ENCODE measurements around the gene CNBP.
"Not testable (repeated sequence)": the region's sequence is repeated elsewhere in the genome, so short reads cannot be mapped to it uniquely, and the experiment has no call there.

The CNBP gene

GRCh38 chr3:129160891-129161859 is 22.5 kb downstream of the CNBP start, which contains the start of gene ISY1:
Gene ISY1 (minus strand): TSS chr3:129161063. CDS start chr3:129160975, 88 bp downstream.
- H3K9me3 Mint-ChIP-seq = no peaks in the 10 kb centered on the region
- DNase-seq = peak; percentile 81
- peaks cover 19% of the 10 kb centered on the region for H3K36me3 Mint-ChIP-seq (ENCODE audit: low read depth)
- H3K4me3 Mint-ChIP-seq = peak within 1 kb of the TSS; percentile 96
- H3K27me3 Mint-ChIP-seq (ENCODE audit: low read depth, poor library complexity) = no peaks in the 10 kb centered on the region
- peak; percentile 74 for TF ChIP-seq CTCF (IDR thresholded peaks at IDR 0.05)
- peaks cover 38% of the 10 kb centered on the region for H3K4me1 Mint-ChIP-seq
- peak within 1 kb of the TSS; percentile 100 for H3K27ac Mint-ChIP-seq

DNA sequence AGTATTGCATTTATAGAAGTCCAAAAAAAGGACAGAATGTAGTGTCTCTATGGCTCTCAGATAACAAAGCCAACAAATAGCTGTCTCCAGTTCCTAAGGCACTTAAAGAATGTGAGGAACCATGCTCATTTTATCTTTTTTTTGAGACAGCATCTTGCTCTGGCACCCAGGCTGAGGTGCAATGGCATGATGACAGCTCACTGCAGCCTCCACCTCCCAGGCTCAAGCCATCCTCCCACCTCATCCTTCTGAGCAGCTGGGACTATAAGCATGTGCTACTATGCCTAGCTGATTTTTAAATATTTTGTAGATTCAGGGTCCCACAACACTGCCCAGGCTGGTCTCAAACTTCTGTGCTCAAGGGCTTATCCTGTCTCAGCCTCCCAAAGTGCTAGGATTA is 38.9 kb downstream of the CNBP start:
- Mint-ChIP-seq H3K27me3 (ENCODE audit: low read depth, poor library complexity) (no peaks in the 10 kb centered on the region), H3K36me3 (ENCODE audit: low read depth) (peaks cover 19% of the 10 kb centered on the region), H3K27ac (no peak overlapping the region), H3K4me3 (no peak overlapping the region), H3K4me1 (no peaks in the 10 kb centered on the region), H3K9me3 (no peaks in the 10 kb centered on the region)
- no peak for DNase-seq
- no peak for TF ChIP-seq CTCF (IDR thresholded peaks at IDR 0.05)

- not testable (repeated sequence) for H3K4me3 Mint-ChIP-seq; H3K4me1 Mint-ChIP-seq; H3K27me3 Mint-ChIP-seq (ENCODE audit: low read depth, poor library complexity); H3K9me3 Mint-ChIP-seq; DNase-seq; H3K27ac Mint-ChIP-seq
- peaks cover 23% of the 10 kb centered on the region for H3K36me3 Mint-ChIP-seq (ENCODE audit: low read depth)
These were observed 42.7 kb downstream of the CNBP start for GRCh38 chr3:129141011-129141410.

DNA sequence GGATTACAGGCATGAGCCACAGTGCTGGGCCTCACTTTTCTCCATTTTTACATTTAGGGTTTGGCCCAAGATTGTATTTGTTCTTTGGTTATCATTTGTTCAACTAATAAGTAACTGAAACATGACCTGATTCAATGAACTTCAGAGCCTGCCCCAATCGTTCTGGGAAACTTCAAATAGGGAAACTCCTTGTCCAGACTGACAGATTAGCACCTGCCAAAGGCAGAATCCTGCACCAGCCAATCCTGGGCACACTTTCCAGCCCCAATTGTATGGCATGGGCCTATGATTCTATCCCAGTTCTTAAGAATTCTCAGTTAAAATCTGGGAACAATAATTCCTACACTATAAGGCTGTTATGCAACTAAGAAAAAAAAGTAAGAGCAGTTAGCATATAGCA is 43.8 kb downstream of the CNBP start:
- no peak for TF ChIP-seq CTCF (IDR thresholded peaks at IDR 0.05)
- Mint-ChIP-seq H3K9me3 (no peaks in the 10 kb centered on the region), H3K27ac (no peak overlapping the region), H3K4me3 (no peak overlapping the region), H3K36me3 (ENCODE audit: low read depth) (peaks cover 16% of the 10 kb centered on the region), H3K4me1 (no peaks in the 10 kb centered on the region), H3K27me3 (ENCODE audit: low read depth, poor library complexity) (no peaks in the 10 kb centered on the region)
- no peak for DNase-seq

GRCh38 chr3:129136275-129136674 is 47.4 kb downstream of the CNBP start:
- not testable (repeated sequence) for H3K4me3 Mint-ChIP-seq; H3K9me3 Mint-ChIP-seq; H3K27ac Mint-ChIP-seq; H3K27me3 Mint-ChIP-seq (ENCODE audit: low read depth, poor library complexity); DNase-seq
- Mint-ChIP-seq H3K4me1 (peaks cover 12% of the 10 kb centered on the region), H3K36me3 (ENCODE audit: low read depth) (peaks cover 48% of the 10 kb centered on the region)

- TF ChIP-seq CTCF (IDR thresholded peaks at IDR 0.05) = no peak
- peak overlapping the region; percentile 37 for H3K27ac Mint-ChIP-seq
- peaks cover 51% of the 10 kb centered on the region for H3K36me3 Mint-ChIP-seq (ENCODE audit: low read depth)
These were observed 51.4 kb downstream of the CNBP start for GRCh38 chr3:129132097-129132866.

More at GRCh38 chr3:129132097-129132866, 51.4 kb downstream of the CNBP start:
- Mint-ChIP-seq H3K4me3 (no peak overlapping the region), H3K4me1 (peaks cover 12% of the 10 kb centered on the region), H3K9me3 (no peaks in the 10 kb centered on the region), H3K27me3 (ENCODE audit: low read depth, poor library complexity) (no peaks in the 10 kb centered on the region)
- no peak for DNase-seq
